Neuronal stem cell (in vitro differentiated cells): Measurements from ENCODE around the gene ZCRB1. TPM values are rescaled to one million over a fixed set of nuclear protein-coding genes. Genes with fewer than 3 reads are reported as not detected.

ENCODE experiments used
- DNase-seq: peaks from one replicate; pipeline ENCODE4 v3.0.0-alpha.2; 2013; ENCODE audit warnings: low spot score
- H2AFZ ChIP-seq: one replicate; pipeline ENCODE4 v1.6.1; 2013; ENCODE audit warnings: mild to moderate bottlenecking, low read length, inconsistent platforms
- H2AK5ac ChIP-seq: 2 replicates; pipeline ENCODE4 v1.6.1; 2013; ENCODE audit warnings: low read depth, mild to moderate bottlenecking, inconsistent platforms, low read length, moderate library complexity, mixed read lengths
- H2BK120ac ChIP-seq: 2 replicates; pipeline ENCODE4 v1.6.1; 2013; ENCODE audit warnings: low read depth, mild to moderate bottlenecking, inconsistent platforms, low read length, moderate library complexity, mixed read lengths
- H2BK12ac ChIP-seq: one replicate; pipeline ENCODE4 v1.6.1; 2013; ENCODE audit warnings: low read length, inconsistent platforms
- H2BK15ac ChIP-seq: 2 replicates; pipeline ENCODE4 v1.6.1; 2013; ENCODE audit warnings: mild to moderate bottlenecking, low read length, inconsistent platforms, mixed read lengths
- H2BK5ac ChIP-seq: one replicate; pipeline ENCODE4 v1.6.1; 2013; ENCODE audit warnings: inconsistent platforms, mild to moderate bottlenecking, low read length, moderate library complexity
- H3K14ac ChIP-seq: one replicate; pipeline ENCODE4 v1.6.1; 2013; ENCODE audit warnings: low read length, inconsistent platforms
- H3K18ac ChIP-seq: 2 replicates; pipeline ENCODE4 v1.6.1; 2013; ENCODE audit warnings: low read length, inconsistent platforms
- H3K23ac ChIP-seq: 2 replicates; pipeline ENCODE4 v1.6.1; 2013; ENCODE audit warnings: low read depth, mild to moderate bottlenecking, mixed read lengths, low read length, inconsistent platforms; ENCODE audit not compliant: poor library complexity
- H3K27ac ChIP-seq: replicated peaks from 3 replicates; pipeline ENCODE4 v1.5.1; 2013; ENCODE audit warnings: low read length, inconsistent platforms
- H3K27me3 ChIP-seq, 3 experiments: 2 replicates each; pipeline ENCODE4 v1.6.1; 2013; ENCODE audit warnings: low read length in 3 of 3, mild to moderate bottlenecking in 2 of 3, inconsistent platforms in 1 of 3, low read depth in 1 of 3, mixed read lengths in 1 of 3, moderate library complexity in 1 of 3; ENCODE audit not compliant: control insufficient read depth in 3 of 3, insufficient read depth in 3 of 3
- H3K36me3 ChIP-seq, 2 donors: replicated peaks in 1 of 2; 2 replicates each; pipeline ENCODE4 v1.6.1; 2013; ENCODE audit warnings: low read length in 2 of 2; ENCODE audit not compliant: control insufficient read depth in 2 of 2, insufficient read depth in 2 of 2
- H3K4ac ChIP-seq: 2 replicates; pipeline ENCODE4 v1.6.1; 2013; ENCODE audit warnings: inconsistent platforms, mild to moderate bottlenecking, low read length, moderate library complexity
- H3K4me1 ChIP-seq, 2 donors: 1 replicate in 1 of 2; 2 replicates in 1 of 2; pipeline ENCODE4 v1.6.1; 2013; ENCODE audit warnings: low read length in 2 of 2, low read depth in 1 of 2; ENCODE audit not compliant: control insufficient read depth in 2 of 2, insufficient read depth in 1 of 2
- H3K4me2 ChIP-seq: one replicate; pipeline ENCODE4 v1.6.1; 2013; ENCODE audit warnings: mild to moderate bottlenecking, low read length, inconsistent platforms; ENCODE audit not compliant: insufficient read depth, poor library complexity, severe bottlenecking
- H3K4me3 ChIP-seq, 2 donors: 2 replicates each; pipeline ENCODE4 v1.5.1; 2013; ENCODE audit warnings: low read length in 2 of 2, mild to moderate bottlenecking in 2 of 2, inconsistent platforms in 1 of 2, moderate library complexity in 1 of 2
- H3K79me1 ChIP-seq: one replicate; pipeline ENCODE4 v1.6.1; 2013; ENCODE audit warnings: low read depth, mild to moderate bottlenecking, inconsistent platforms, low read length, moderate library complexity
- H3K9ac ChIP-seq: one replicate; pipeline ENCODE4 v1.6.1; 2013; ENCODE audit warnings: mild to moderate bottlenecking, low read depth, low read length, inconsistent platforms; ENCODE audit not compliant: poor library complexity
- H3K9me3 ChIP-seq, 2 donors: replicated peaks in 1 of 2; 2 replicates each; pipeline versions ENCODE3 to v1.6.1; 2013; ENCODE audit warnings: low read length in 2 of 2, mild to moderate bottlenecking in 2 of 2, inconsistent platforms in 1 of 2, low read depth in 1 of 2, mixed read lengths in 1 of 2, moderate library complexity in 1 of 2; ENCODE audit not compliant: control insufficient read depth in 2 of 2, insufficient read depth in 1 of 2
- H4K8ac ChIP-seq: one replicate; pipeline ENCODE4 v1.6.1; 2013; ENCODE audit warnings: low read depth, mild to moderate bottlenecking, inconsistent platforms, low read length, moderate library complexity
- H4K91ac ChIP-seq: one replicate; pipeline ENCODE4 v1.6.1; 2013; ENCODE audit warnings: low read length, low read depth, mild to moderate bottlenecking, inconsistent platforms; ENCODE audit not compliant: poor library complexity
- WGBS, 2 donors: extraction: QIAGEN DNeasy Blood & Tissue Kit; methylation state at CpG; one replicate each; pipeline ENCODE4 v1.1.7; 2013; ENCODE audit warnings: missing lambda C conversion rate in 2 of 2, mixed read lengths in 1 of 2; ENCODE audit not compliant: insufficient read length in 2 of 2, insufficient replicate concordance in 1 of 2; ENCODE audit errors: extremely low coverage in 2 of 2; 5-methylcytosine and 5-hydroxymethylcytosine counted together
- small RNA-seq: library from polyadenylated mRNA; stranded (forward); fragments of <200 nt; extraction: miRNeasy Mini kit (QIAGEN cat#:217004); gene quantifications from one replicate; pipeline ENCODE3, GENCODE V24; 2013; ENCODE audit not compliant: insufficient read depth

The ZCRB1 gene

DNA sequence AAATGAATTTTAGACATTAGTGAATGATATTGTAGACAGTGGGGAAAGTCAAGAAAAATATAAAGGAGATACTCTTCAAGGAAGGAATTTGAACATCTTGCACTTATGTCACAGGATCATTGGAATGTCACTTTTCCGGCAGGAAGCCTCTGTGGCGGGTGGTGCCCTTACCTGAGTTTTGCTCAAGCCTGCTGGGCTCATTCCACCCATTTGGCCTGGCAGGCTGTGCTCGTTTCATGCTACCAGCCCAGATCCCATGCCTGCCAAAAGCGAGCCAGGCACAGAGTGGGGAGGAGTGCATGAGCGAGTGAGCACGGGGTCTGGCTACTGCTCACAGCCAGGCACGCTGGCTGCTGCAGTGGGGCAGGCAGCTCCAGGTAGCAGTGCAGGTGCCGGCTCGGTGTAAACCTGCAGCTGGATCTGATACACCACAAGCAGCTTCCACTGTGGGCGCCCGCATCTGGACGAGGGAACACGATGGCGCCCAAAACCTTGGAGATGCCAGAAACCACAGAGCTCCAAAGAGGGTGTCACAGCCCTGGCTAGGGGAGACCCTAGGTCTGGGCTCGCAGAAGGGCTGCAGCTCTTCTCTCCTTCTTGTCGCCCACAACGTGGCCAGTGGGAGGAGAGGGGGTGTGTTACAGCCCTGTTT, 59.2 kb downstream of the ZCRB1 start:
- Histone ChIP-seq H3K79me1 (no peaks in the 10 kb centered on the region), H3K27ac (no peak overlapping the region), H3K9ac (peak overlapping the region; percentile 21), H2AK5ac (no peak overlapping the region), H3K27me3 (no peaks in the 10 kb centered on the region), H3K23ac (no peak overlapping the region), H3K4me2 (no peak overlapping the region), H3K4me3 (no peak overlapping the region), H2BK5ac (no peak overlapping the region), H2BK12ac (no peak overlapping the region), H3K14ac (no peak overlapping the region), H3K18ac (peak overlapping the region; percentile 15), H4K8ac (no peak overlapping the region), H4K91ac (no peak overlapping the region), H3K4ac (no peak overlapping the region), H3K4me1 (no peaks in the 10 kb centered on the region), H3K9me3 (peaks cover 0 to 3% of the 10 kb centered on the region in 2 donors), H2AFZ (no peak overlapping the region), H2BK120ac (no peak overlapping the region), H3K36me3 (no peaks in the 10 kb centered on the region), H2BK15ac (no peak overlapping the region)
- WGBS, 2 donors = no CpG with 5 or more reads among the region's 17 CpGs
- DNase-seq = no peak

DNA sequence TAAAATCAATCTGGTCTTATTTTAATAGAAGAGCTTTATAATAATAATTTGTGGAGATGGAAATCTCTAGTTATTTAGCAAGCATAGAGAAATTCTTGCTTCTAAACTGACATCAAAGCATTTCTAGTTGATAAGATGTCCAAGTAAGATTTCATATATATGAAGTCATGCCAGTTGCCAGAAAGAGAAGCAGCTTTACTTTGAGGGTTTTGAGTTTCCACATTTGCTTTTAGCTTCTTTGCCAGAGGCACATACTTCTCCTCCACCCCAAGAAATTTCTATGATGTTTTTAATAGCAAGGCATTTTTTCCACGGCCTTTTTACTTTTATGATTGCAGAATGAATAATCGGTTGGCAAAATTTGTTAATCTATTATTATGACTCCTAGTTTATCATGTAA, 63.6 kb downstream of the ZCRB1 start:
- H2BK5ac ChIP-seq = no peak overlapping the region
- no peaks in the 10 kb centered on the region for H3K36me3 ChIP-seq
- H3K4ac ChIP-seq = no peak overlapping the region
- H3K9me3 ChIP-seq = peaks cover 0 to 2% of the 10 kb centered on the region in 2 donors
- no peak overlapping the region for H2BK120ac ChIP-seq
- no peak overlapping the region for H3K4me2 ChIP-seq
- H3K4me3 ChIP-seq = no peak overlapping the region
- H2AFZ ChIP-seq = no peak overlapping the region
- no peak overlapping the region for H3K27ac ChIP-seq
- H2AK5ac ChIP-seq = no peak overlapping the region
- no peak for DNase-seq
- H4K91ac ChIP-seq = no peak overlapping the region
- no peak overlapping the region for H3K18ac ChIP-seq
- H3K23ac ChIP-seq = no peak overlapping the region
- H3K14ac ChIP-seq = no peak overlapping the region
- H2BK12ac ChIP-seq = no peak overlapping the region
- no peaks in the 10 kb centered on the region for H3K79me1 ChIP-seq
- no peaks in the 10 kb centered on the region for H3K4me1 ChIP-seq
- no peaks in the 10 kb centered on the region for H3K27me3 ChIP-seq
- H4K8ac ChIP-seq = no peak overlapping the region
- no peak overlapping the region for H2BK15ac ChIP-seq
- H3K9ac ChIP-seq = no peak overlapping the region
- WGBS, 2 donors = no CpG with 5 or more reads among the region's 2 CpGs

Small RNA genes within 50 kb of the gene (small RNA-seq; reads per million reads assigned to genes)
- 2.8 reads per million for gene MIR7851
- gene RF00090 = not detected
